Activated gamma-delta T cell treated with Interleukin-2 at 50 U/mL for 16 hours (primary cell): ENCODE measurements around the gene ZPBP.
"Not testable (repeated sequence)": the region's sequence is repeated elsewhere in the genome, so short reads cannot be mapped to it uniquely, and the experiment has no call there.

ENCODE experiments used
- DNase-seq: peaks from one replicate; pipeline ENCODE4 v3.0.0-alpha.2; 2020

ZPBP gene, protein sequence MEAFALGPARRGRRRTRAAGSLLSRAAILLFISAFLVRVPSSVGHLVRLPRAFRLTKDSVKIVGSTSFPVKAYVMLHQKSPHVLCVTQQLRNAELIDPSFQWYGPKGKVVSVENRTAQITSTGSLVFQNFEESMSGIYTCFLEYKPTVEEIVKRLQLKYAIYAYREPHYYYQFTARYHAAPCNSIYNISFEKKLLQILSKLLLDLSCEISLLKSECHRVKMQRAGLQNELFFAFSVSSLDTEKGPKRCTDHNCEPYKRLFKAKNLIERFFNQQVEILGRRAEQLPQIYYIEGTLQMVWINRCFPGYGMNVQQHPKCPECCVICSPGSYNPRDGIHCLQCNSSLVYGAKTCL

DNA sequence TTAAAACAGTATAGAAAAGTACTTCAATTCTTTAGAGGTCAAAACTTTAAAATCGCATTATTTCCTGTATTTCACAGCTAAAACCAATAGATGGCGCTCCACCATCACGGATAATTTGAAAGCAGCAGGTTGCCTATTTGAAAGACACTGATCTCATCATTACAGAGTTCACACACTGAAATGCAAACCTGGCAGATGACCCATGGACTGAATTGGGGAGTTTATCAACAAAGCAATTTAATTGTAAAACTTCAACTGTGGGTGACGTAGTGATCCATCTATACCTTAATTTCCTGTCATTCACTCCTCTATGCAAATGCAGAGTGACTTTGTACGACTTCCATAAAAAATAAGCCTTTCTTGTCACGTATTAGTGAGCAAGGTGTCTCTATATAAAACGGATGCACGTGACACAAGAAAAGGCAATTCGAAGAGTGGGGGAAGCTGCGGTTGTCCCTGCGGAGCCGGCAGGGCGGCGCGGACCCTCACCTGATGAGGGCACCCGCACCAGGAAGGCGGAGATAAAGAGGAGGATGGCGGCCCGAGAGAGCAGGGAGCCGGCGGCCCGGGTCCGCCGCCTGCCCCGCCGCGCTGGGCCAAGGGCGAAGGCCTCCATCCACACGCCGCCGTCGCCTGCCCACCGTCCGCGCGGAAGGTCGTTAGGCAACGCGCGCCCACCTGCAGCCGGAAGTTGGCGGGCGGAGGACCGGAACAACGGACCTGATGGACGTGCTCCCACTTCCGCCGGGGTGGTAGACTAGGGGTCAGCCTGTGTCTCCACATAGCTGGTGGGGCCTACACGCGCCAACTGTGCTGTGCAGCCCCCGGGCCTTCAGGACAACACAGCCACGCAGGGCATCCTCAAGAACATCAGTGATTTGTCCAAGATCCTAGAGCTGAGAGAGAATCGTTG is at the start of gene ZPBP:
TSS of gene ZPBP (minus strand) at position 668 of the 913 bp plus-strand sequence. CDS start at position 616, 52 bp downstream.
- peak; percentile 44 for DNase-seq

DNA sequence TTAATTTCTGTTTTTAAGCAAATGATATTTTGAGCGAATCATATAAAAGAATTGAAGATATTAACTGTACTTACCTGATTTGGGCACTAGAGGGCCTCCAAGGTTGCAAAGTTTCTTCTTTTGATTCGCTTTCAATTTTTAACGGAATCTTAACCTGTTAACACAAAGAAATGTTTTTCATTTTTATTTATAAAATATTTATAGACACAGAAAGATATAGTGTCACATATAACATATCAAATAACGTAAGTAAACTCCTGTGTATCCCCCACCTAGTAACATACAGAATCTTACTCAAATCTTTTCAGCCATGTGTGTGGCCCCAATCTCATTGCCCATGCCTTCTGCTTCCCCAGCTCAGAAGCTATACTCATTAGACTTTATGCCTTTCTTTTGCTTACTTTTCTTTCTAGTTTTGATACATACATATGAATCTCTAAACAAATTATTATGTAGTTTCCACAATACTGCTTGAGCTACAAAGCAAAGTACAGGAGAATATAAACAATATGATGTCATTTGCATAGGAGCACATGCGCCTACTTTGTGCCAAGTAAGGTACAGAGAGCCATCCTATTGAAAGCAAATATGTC is 49.5 kb upstream of the ZPBP start:
- DNase-seq: peak; percentile 31

DNA sequence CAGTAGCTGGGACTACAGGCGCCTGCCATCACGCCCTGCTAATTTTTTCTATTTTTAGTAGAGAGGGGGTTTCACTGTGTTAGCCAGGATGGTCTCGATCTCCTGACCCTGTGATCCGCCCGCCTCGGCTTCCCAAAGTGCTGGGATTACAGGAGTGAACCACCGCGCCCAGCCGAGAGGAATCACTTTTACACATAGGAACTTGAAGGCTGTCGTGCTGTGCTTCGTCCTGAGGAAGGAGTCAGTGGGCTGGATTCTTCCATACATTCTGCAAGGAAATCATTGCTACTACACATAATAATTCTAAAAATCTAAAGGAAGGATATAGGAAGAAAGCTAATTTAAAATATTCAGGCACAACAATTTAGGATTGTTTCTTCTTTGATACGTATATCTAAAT is 48.8 kb upstream of the ZPBP start:
- DNase-seq: no peak

DNA sequence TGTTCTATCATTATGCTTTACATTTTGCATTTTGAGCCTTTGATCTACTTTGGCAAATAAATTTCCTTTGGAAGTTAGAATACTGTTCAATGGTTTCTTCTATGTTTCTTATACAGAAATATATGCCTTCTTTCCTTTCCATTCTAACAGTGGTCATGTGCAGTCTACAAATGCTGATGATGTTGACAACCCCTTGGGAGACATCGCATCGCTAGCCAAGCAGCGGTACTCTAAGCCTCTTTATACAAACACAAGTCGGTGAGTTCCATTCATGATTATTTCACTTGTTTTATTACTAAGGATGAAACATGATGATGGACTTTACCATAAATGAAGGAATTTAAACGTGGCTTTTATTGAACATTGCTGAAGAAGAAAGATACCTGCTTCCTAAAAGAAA is 48.1 kb upstream of the ZPBP start:
- DNase-seq: no peak

DNA sequence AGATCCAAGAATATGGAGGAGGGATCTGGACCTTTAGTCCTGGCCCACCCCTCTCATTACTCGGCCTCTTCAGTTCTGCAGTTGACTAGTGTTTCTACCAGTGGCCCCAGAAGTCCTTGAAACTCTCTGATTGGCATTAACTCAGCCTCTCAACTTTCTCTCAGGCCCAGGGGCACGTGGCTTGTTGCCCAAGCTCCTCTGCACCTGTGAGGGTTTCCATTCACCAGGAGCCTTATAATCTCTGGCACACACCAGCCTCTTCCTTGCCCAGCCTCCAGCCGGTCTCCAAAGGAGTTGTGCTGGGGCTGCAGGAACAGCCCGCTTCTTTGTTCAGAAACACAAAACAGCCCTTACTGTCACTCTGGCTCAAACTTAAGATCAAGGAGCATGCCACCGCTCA is 47.6 kb upstream of the ZPBP start:
- DNase-seq: no peak

DNA sequence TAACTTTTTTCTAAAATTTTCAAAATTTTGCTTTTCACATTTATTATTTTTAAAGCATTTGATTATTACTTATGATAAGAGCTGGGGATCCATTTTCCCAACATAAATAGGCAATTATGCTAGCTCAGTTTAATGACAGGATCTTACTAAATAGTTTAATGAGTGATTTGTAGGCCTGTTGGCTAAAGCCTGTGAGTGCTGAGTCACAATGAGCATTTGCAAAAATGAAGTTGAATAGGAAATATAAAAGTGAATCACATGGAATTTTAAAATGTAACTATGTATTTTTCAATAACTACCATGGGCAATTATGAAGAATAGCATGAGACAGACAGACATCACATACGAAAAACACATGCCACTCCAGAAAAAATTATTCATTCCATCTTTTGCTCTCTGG is 45.1 kb upstream of the ZPBP start:
- no peak for DNase-seq

DNA sequence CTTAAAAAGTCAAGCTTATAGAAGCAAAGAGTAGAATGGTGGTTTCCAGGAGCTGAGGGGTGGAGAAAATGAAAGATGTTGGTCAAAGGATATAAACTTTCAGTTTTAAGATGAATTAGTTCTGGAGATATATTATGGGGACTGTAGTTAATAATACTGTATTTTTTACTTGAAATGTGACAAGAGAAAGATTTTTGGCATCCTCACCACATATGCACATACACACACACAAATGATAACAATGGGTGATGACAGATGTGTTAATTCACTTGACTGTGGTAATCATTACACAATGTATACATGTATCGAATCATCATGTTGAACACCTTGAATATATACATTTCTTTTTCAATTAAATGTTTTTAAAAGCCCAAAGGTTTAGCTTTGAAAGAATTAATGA is 32.7 kb upstream of the ZPBP start:
- no peak for DNase-seq

DNA sequence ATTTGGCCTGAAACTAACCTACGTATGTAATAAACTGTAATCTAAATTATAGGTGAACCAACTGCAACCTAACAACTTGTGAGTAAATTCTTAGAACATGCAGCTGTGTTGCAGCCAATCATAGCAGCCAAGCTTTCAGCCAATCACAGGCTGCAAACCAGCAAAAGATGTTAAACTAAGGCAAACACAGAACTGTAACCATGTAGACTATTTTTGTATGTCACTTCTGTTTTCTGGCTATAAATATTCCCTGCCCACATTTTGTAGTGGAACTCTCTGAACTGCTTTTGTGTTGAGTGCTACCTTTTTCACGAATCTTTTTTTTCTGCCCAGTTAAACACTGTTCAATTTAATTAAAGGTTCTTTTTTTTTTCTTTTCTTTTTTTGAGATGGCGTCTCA is 28.2 kb upstream of the ZPBP start:
- DNase-seq: no peak

DNA sequence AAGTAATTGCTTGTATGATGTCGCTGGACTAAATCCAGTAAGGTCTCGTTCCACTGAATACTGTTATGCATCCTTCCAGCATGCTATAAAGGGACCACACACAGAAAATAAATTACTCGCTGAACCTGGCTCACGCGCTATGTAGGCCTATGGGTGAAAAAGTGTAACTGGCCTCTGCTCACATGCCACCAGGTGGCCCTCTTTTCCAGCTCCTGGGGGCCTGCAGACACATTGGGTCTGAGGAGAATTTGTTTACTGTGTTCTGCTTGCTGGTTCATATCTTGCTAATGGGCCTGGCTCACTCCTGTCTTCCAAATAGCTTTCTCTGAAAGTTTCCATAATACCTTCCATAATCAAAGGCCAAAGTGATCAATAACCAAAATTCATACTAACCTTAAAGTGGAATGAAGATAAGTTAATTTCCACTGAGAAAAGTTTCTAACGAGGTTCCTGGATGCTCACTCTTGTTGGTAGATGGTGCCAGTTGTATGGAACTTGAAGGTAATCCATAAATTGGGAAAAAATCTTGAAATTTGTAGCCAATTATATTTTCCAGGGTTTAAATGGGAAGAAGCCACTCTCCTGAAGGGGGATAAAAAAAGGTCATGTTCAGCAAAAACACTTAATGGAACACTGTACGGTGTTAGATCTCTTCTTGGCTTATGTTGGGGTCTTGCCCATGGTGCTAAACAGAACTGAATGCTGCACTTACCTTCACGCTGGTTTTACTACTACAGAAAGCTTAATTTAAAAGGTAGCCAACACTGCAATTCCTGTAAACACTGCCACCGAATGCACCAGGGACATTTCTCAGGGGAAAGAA is 27.0 kb upstream of the ZPBP start:
- DNase-seq: peak; percentile 8

DNA sequence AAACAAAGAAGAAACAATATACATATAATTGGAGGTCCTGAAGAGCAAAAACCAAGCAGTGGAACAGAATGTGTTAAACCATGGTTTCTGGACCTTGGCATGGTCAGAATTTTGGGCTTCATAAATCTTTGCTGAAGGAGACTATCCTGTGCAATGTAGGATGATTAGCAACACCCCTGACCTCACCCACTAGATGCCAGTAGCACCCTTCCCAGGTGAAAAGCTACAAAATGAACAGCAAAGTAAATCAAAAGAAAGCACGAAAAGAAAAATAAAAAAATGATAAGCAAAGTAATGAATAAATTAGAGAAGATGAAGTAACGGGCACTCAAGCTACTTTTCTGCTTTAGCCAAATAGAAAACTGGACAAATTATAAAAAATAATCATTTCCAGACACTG is 19.2 kb upstream of the ZPBP start:
- DNase-seq: no peak

DNA sequence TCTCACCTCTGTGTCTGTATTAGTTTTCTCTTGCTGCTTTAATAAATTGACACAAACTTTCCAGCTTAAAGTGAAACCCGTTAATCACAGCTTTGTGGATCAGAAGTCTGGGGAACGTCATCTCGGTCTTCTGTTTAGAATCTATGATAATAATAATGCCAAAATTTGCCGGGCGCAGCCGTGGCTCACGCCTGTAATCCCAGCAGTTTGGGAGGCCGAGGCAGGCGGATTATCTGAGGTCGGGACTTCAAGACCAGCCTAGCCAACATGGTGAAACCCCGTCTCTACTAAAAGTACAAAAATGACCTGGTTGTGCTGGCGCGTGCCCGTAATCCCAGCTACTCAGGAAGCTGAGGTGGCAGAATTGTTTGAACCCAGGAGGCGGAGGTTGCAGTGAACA is 8.8 kb upstream of the ZPBP start:
- no peak for DNase-seq

DNA sequence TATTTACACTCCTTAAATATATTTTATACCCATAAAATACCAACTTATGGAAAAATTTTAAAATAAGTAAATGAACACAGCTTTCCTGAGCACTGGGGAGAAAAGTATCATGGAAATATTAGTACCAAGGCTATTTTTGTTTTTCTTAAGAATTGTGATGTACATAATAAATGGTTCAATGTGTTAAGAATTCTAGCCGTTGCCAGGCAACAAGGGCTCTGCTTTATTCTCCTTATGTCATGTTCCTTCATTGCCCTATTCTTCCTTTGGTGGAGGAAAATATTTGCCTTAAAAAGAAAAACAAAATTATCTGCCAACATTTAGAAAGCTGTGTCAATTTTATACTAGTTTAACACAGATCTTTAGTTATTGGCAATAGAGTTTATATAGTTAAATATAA is 2.6 kb upstream of the ZPBP start:
- DNase-seq: no peak

DNA sequence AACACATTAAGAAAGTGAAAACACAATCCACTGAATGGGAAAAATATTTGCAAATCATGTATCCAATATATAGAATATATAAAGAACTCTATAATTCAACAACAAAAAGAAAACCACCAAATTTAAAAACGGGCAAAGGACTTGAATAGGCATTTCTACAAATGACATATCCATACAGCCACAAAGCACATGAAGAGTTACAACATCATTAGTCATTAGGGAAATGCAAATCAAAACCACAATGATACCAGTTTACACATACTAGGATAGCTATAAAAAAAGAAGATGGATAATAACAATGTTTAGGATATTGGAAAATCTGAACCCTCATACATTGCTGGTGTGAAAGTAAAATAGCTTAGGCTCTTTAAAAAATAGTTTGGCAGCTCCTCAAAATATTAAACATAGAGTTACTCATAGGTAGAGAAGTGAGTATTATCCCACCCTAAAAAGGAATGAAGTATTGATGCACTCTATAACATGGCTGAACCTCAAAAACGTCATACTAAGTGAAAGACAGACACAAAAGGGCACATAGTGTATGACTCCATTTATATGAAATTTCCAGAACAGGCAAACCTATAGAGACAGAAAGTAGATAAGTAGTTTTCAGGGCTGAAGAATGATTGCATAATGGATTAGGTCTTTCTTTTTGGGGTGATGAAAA is 4.5 kb downstream of the ZPBP start:
- no peak for DNase-seq

DNA sequence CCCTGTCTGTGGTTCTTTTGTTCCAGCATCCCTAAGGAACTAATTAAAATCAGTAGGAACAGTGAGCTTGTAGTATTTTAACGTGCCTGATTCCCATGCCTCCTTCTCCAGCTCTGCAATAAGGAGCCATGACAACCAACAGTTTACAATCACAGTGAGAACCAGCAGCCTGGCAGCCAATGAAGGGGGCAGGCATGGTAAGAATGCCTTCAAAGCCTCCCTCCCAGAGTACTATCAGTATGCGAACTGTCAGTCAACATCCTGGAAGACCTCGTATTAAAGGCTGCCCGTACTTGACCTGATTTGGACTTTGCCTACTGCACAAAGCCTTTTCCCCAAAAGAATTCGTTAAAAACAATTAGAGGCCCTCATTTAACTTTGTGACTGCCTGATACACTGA is 7.7 kb downstream of the ZPBP start:
- no peak for DNase-seq

DNA sequence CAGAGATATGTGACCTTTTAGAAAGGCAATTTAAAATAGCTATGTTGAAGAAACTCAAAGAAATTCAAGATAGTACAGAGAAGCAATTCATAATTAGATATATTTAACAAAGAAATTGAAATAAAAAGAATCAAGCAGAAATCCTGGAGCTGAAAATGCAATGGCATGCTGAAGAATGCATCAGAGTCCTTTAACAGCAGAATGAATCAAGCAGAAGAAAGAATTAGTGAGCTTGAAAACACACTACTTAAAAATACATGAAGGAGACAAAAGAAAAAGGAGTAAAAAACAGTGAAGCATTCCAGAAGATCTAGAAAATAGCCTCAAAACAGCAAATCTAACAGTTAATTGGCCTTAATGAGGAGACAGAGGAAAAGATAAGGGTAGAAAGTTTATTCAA is 20.0 kb downstream of the ZPBP start:
- no peak for DNase-seq

DNA sequence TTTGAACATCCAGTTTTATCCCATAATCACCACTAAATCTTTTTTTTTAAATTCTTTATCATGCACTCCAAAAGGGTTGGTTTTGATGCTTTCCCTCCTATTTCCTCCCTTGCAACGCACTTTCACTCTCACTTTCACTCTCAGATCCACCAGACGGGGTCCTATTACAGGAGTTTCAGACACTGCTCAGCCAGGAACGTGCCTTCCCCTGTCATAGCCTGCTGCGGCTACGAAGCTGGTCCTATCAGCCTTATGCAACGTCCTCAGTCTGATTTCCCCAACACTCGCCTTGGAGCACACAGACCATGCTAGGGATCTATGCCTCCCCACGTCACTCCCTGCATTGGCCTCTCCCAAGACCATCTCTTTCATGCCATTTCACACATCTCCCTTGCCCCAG is 23.4 kb downstream of the ZPBP start:
- no peak for DNase-seq

DNA sequence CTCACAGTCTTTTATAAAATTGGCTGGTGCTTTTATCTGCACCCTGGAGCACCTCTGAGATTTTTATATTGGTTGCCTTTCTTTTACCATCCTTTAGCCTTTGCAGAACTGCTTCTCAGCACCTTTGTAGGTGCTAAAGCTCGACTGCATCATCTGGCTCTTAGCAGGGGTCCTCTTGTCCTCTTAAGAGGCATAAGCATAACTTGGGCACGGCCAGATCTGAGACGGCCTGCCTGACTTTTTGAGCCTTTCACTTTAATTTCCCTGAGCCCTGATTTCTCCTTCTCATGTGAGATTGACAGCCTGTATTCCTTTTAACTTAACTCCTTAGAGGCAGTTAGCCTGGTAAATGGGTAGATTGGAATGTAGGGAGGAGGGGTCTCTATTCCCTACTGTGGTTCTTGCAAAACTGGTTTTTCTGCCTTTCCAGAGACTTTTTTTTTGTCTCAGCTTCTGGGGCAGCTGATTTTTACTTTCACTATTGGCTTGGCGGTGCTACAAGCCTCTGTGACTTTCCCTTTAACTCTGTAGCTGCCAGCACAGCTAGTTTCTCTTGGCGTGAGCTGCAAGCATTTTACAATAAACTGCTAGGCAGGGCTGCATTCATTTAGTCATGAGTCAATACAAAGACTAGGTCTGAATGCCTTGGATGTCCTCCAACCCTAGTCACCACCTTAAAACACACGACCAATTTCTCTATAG is 24.0 kb downstream of the ZPBP start:
- DNase-seq: no peak

DNA sequence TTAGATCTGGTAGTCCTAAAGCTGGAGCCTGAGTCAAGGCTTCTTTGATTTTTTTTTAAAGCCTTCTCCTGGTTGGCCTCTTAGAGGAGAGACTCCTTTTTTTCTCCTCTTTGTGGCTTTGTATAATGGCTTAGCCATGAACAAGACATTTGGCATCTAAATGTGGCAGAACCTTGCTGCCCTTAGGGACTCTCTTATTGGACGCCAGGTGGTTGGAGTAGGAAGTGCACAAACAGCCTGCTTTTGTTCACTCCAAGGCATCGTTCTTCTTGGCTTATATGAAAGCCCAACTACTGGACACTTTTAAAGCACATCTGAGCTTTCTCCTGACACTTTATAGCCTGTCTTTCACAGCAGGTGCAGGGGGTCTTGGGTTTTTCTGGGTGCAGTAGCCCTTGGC is 25.0 kb downstream of the ZPBP start:
- DNase-seq: no peak

DNA sequence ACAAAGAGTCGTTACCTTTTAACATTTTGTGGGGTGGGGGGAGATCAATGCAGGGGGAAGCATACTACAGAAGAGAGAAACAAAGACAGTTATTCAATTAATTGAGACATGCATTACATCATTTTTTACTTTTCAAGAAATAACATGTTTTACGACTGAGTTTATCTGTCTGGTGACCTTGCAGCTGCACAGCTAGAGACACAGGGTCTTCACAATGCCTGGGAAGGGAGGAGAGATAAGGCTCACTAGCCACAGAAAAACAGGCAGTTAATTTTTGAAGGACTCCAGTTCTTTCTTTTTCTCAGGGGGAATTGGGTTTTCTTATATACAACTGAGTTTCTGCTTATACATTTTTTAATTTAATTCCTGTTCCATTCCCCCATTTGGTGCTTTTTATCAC is 30.1 kb downstream of the ZPBP start:
- DNase-seq: no peak

DNA sequence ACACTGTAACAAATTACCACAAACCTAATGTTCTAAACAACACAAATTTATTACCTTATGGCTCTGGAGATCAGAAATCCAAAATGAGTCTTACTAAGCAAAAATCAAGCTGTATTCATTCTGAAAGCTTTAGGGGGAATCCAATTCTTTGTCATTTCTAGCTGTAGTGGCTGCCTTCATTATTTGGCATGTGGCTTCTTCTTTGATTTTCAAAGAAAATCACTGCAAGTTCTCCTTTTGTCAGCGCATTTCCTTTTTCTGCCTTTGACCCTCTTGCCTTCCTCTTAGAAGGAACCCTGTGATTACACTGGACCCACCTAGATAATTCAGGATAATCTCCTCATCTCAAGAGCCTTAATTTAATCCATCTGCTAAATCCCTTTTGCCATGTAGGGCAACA is 36.9 kb downstream of the ZPBP start:
- no peak for DNase-seq

DNA sequence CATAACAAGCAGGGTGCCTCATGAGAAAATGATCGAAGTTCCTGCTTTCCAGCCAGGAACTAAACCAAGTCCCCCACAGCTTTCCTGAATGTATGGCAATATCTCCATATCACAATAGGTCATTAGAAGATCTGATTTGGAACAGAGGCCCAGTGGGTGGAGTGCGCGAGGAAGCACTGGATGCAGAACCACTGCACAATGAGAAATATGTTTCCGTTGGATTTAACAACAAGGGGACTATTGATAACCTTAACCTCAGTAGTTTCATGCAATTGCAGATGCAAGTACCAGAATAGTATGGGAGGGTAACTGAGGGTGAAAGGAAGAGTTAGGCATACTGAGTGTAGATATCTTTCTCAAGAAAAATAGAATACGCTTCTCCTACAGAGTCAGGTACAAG is 45.3 kb downstream of the ZPBP start:
- DNase-seq: no peak

DNA sequence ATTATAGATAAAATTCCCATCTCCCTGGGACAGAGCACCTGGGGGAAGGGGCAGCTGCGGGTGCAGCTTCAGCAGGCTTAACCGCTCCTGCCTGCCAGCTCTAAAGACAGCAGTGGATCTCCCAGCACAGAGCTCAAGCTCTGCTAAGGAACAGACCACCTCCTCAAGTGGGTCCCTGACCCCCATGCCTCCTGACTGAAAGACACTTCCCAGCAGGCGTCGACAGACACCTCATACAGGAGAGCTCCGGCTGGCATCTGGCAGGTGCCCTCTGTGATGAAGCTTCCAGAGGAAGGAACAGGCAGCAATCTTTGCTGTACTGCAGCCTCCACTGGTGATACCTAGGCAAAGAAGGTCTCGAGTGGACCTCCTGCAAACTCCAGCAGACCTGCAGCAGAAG is 51.9 kb downstream of the ZPBP start:
- not testable (repeated sequence) for DNase-seq
